ENCODE data around the gene CBLB. TPM values are rescaled to one million over a fixed set of nuclear protein-coding genes. Genes with fewer than 3 reads are reported as not detected.

The CBLB gene
- total RNA-seq, 1 donor from 2014 or later: 41.5 TPM

- H3K36me3 ChIP-seq: peaks cover 19% of the 10 kb centered on the region
- TF ChIP-seq CTCF (IDR thresholded peaks at IDR 0.05): no peak
- no peaks in the 10 kb centered on the region for H3K9me3 ChIP-seq
- no peak overlapping the region for H3K4me3 ChIP-seq
- no peaks in the 10 kb centered on the region for H3K27me3 ChIP-seq
- peaks cover 14% of the 10 kb centered on the region for H3K4me1 ChIP-seq
- no peak for DNase-seq
- intact Hi-C loops (cut with DNase I): no loop called here
- no peak overlapping the region for H3K27ac ChIP-seq
- ATAC-seq: no peak
Measured at GRCh38 chr3:105858017-105858416, 10.8 kb downstream of the CBLB start.

- intact Hi-C loops (cut with DNase I): no loop called here
- peaks cover 22% of the 10 kb centered on the region for H3K36me3 ChIP-seq
- peaks cover 14% of the 10 kb centered on the region for H3K4me1 ChIP-seq
- H3K9me3 ChIP-seq: no peaks in the 10 kb centered on the region
- no peak overlapping the region for H3K4me3 ChIP-seq
- no peak for TF ChIP-seq CTCF (IDR thresholded peaks at IDR 0.05)
- no peaks in the 10 kb centered on the region for H3K27me3 ChIP-seq
- no peak for ATAC-seq
- H3K27ac ChIP-seq: no peak overlapping the region
- DNase-seq: no peak
Measured at GRCh38 chr3:105857601-105858000, 11.2 kb downstream of the CBLB start.

GRCh38 chr3:105856605-105857004 lies 12.2 kb downstream of the CBLB start:
- Histone ChIP-seq H3K4me1 (peaks cover 14% of the 10 kb centered on the region), H3K36me3 (peaks cover 22% of the 10 kb centered on the region), H3K27ac (no peak overlapping the region), H3K27me3 (no peaks in the 10 kb centered on the region), H3K9me3 (no peaks in the 10 kb centered on the region), H3K4me3 (no peak overlapping the region)
- intact Hi-C loops (cut with DNase I): no loop called here
- ATAC-seq: no peak
- no peak for DNase-seq
- no peak for TF ChIP-seq CTCF (IDR thresholded peaks at IDR 0.05)

GRCh38 chr3:105853801-105854432 lies 14.9 kb downstream of the CBLB start:
- no peaks in the 10 kb centered on the region for H3K27me3 ChIP-seq
- H3K36me3 ChIP-seq: peaks cover 37% of the 10 kb centered on the region
- no peak for TF ChIP-seq CTCF (IDR thresholded peaks at IDR 0.05)
- no peak for DNase-seq
- H3K4me3 ChIP-seq: no peak overlapping the region
- no peaks in the 10 kb centered on the region for H3K9me3 ChIP-seq
- H3K4me1 ChIP-seq: no peaks in the 10 kb centered on the region
- intact Hi-C loops (cut with DNase I): no loop called here
- no peak for ATAC-seq
- H3K27ac ChIP-seq: no peak overlapping the region

- ATAC-seq: no peak
- TF ChIP-seq CTCF (IDR thresholded peaks at IDR 0.05): no peak
- no peak for DNase-seq
- intact Hi-C loops (cut with DNase I): no loop called here
- Histone ChIP-seq H3K27me3 (no peaks in the 10 kb centered on the region), H3K27ac (no peak overlapping the region), H3K36me3 (peaks cover 29% of the 10 kb centered on the region), H3K4me1 (no peaks in the 10 kb centered on the region), H3K9me3 (no peaks in the 10 kb centered on the region), H3K4me3 (no peak overlapping the region)
Measured at GRCh38 chr3:105851582-105851981, 17.2 kb downstream of the CBLB start.

GRCh38 chr3:105851176-105851575 lies 17.6 kb downstream of the CBLB start:
- Histone ChIP-seq H3K9me3 (no peaks in the 10 kb centered on the region), H3K27ac (no peak overlapping the region), H3K36me3 (peaks cover 29% of the 10 kb centered on the region), H3K27me3 (no peaks in the 10 kb centered on the region), H3K4me1 (no peaks in the 10 kb centered on the region), H3K4me3 (no peak overlapping the region)
- intact Hi-C loops (cut with DNase I): no loop called here
- ATAC-seq (no peak), DNase-seq (no peak)
- TF ChIP-seq CTCF (IDR thresholded peaks at IDR 0.05): no peak

Measured in upper lobe of right lung (tissue), 1 donor.